ENCODE data around the gene FOXJ3. TPM values are rescaled to one million over a fixed set of nuclear protein-coding genes. Genes with fewer than 3 reads are reported as not detected.

The FOXJ3 gene
- total and polyA plus RNA-seq, 2 of the 4 experiments (the other 2 are of a cell fraction), result 16.7 to 30.5 TPM

DNA sequence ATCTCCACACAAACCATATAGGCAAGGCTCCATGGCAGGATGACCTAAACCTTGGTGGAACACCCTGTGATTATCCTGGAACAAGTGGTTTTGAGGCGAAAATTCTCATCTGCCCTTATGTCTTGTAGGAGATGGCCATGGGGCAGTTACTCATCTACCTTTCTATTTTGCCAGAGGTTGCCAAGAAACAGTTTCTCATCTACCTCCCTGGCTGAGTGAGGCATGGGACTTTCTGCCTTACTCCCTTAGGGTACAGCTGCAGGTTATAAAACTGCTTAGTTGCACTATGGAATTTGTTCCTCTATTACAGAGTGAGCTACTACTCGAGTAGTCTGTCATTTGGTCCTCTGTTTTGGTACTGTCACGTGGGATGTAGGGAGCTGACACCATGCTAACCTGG, 139.2 kb downstream of the FOXJ3 start:
- peaks cover 6% of the 10 kb centered on the region; the same call in 1 of the 2 replicates for H3K9me1 ChIP-seq (ENCODE audit: insufficient read depth, low read length)
- dilution Hi-C loops (cut with HindIII; ENCODE audit: low sequenced_read_pairs, unreplicated experiment), result no loop called here
- no peak overlapping the region for H3K14ac ChIP-seq (replicated peaks; ENCODE audit: low read depth, low read length)
- CTCF ChIA-PET, result no interaction called here
- no peak overlapping the region for H2BK120ac ChIP-seq (ENCODE audit: low read depth, low read length)
- no peak overlapping the region for H3K56ac ChIP-seq (ENCODE audit: extremely low read depth, insufficient read depth, low read length)
- H3K18ac ChIP-seq (ENCODE audit: low read depth, low read length), result no peak overlapping the region
- no TSS peak for BruUV-seq (replicated peaks)
- H3K27me3 ChIP-seq (ENCODE audit: control insufficient read depth, insufficient read depth, low read length), result no peaks in the 10 kb centered on the region
- DNase-seq, result no peak
- no peaks in the 10 kb centered on the region for H3K9me3 ChIP-seq (ENCODE audit: control insufficient read depth, insufficient read depth, low read length)
- H2AK9ac ChIP-seq (replicated peaks; ENCODE audit: low read depth, low read length, poor library complexity), result no peak overlapping the region
- H4K8ac ChIP-seq (ENCODE audit: low read depth in 2 of 2, low read length in 2 of 2), result no peak overlapping the region
- no peak overlapping the region for H3K4me2 ChIP-seq (ENCODE audit: low read depth, low read length)
- H3K23ac ChIP-seq (ENCODE audit: low read depth, low read length), result no peak overlapping the region
- no peaks in the 10 kb centered on the region; the same call in 1 of the 2 replicates for H4K20me1 ChIP-seq (ENCODE audit: insufficient read depth, low read length)
- no peak overlapping the region for H2BK5ac ChIP-seq (ENCODE audit: low read depth, low read length, poor library complexity, severe bottlenecking)
- no peak overlapping the region for H4K5ac ChIP-seq (ENCODE audit: low read depth, low read length)
- no peak overlapping the region for H4K91ac ChIP-seq (ENCODE audit: insufficient read depth, low read depth, low read length)
- intact Hi-C loops (cut with micrococcal nuclease), result no loop called here
- no peak overlapping the region for H3K4ac ChIP-seq (ENCODE audit: low read depth, low read length)
- H2AFZ ChIP-seq (replicated peaks; ENCODE audit: low read length, poor library complexity), result no peak overlapping the region
- ATAC-seq (ENCODE audit: low read depth), result no peak
- no peak overlapping the region for H3K9ac ChIP-seq (ENCODE audit: low read depth, low read length)
- in situ Hi-C loops (cut with MboI; ENCODE audit: low sequenced_read_pairs), result no loop called here
- WGBS, 2 experiments (ENCODE audit: extremely low coverage in 2 of 2, insufficient read length in 1 of 2), result no CpG with 5 or more reads among the region's 3 CpGs
- H3K79me1 ChIP-seq (ENCODE audit: low read depth in 1 of 2, low read length in 2 of 2), result peaks cover 7 to 26% of the 10 kb centered on the region in 2 experiments; a peak in 3 of 4 replicates
- POLR2A ChIA-PET (ENCODE audit: unreplicated experiment), result no interaction called here
- TF ChIP-seq CEBPB (IDR thresholded peaks at IDR 0.05; ENCODE audit: low read depth, low read length), result no peak
- no peak for TF ChIP-seq RCOR1 (IDR thresholded peaks at IDR 0.05; ENCODE audit: insufficient replicate concordance, low read length)
- no peak for TF ChIP-seq MAZ (IDR thresholded peaks at IDR 0.05; ENCODE audit: borderline replicate concordance, low read depth, low read length)
- TF ChIP-seq POLR2A (IDR thresholded peaks at IDR 0.05; ENCODE audit: low read depth, low read length), result no peak
- H2AK5ac ChIP-seq (ENCODE audit: low read depth, low read length), result no peak overlapping the region
- H2BK20ac ChIP-seq (ENCODE audit: low read depth, low read length), result no peak overlapping the region
- no peak overlapping the region for H3K4me3 ChIP-seq (ENCODE audit: insufficient read depth, low read depth, low read length)
- peaks cover 15% of the 10 kb centered on the region for H3K36me3 ChIP-seq (ENCODE audit: control insufficient read depth, insufficient read depth, low read length)
- no peaks in the 10 kb centered on the region for H3K4me1 ChIP-seq (ENCODE audit: control insufficient read depth, insufficient read depth, low read length)
- no peak overlapping the region for H3K27ac ChIP-seq (ENCODE audit: insufficient read depth, low read length)
- H2BK15ac ChIP-seq (ENCODE audit: low read depth, low read length), result no peak overlapping the region

Measured in IMR-90 (cell line).